K562 (cell line): ENCODE data around the gene RBM22. TPM values are rescaled to one million over a fixed set of nuclear protein-coding genes. Genes with fewer than 3 reads are reported as not detected.
A peak's percentile ranks its signal among the peaks of the same experiment; 100 is the strongest.

Experiments
- CC2D1A ChIP-seq: fragments of 450-650 bp; IDR thresholded peaks from 2 replicates; pipeline ENCODE4 v1.6.1; 2017; ENCODE audit warnings: mild to moderate bottlenecking
- DPF2 ChIP-seq: fragments of 450-650 bp; IDR thresholded peaks from 2 replicates; pipeline ENCODE4 v1.6.1; 2016
- HDAC2 ChIP-seq: fragments of 450-650 bp; IDR thresholded peaks from 2 replicates; pipeline ENCODE4 v1.6.1; 2016; ENCODE audit warnings: mild to moderate bottlenecking
- HOXB6 ChIP-seq: fragments of 250-450 bp; sonication (Bioruptor Pico); IDR thresholded peaks from 2 replicates; pipeline ENCODE4 v1.5.1; 2022; ENCODE audit warnings: mild to moderate bottlenecking, borderline replicate concordance
- KLF6 ChIP-seq: fragments of 250-450 bp; sonication (Bioruptor Pico); IDR thresholded peaks from 2 replicates; pipeline ENCODE4 v1.4.0; 2020; ENCODE audit warnings: mild to moderate bottlenecking, moderate library complexity, borderline replicate concordance
- MEF2D ChIP-seq: conservative IDR thresholded peaks from 2 replicates; pipeline ENCODE4 v1.6.1; 2016; ENCODE audit warnings: low read depth, missing genetic modification characterization, missing compliant biosample characterization
- PHF21A ChIP-seq: fragments of 450-650 bp; IDR thresholded peaks from 2 replicates; pipeline ENCODE4 v1.6.1; 2017; ENCODE audit warnings: low read depth, borderline replicate concordance
- RAD21 ChIP-seq, 2 experiments: fragments of 250-450 bp in 1 of 2; fragments of 450-650 bp in 1 of 2; sonication (Bioruptor Pico) in 1 of 2; formaldehyde crosslinking in 1 of 2; IDR thresholded peaks in 1 of 2; conservative IDR thresholded peaks in 1 of 2; 2 replicates each; pipeline versions ENCODE4 v1.4.0 to v1.8.0; 2020 to 2022; ENCODE audit warnings: mild to moderate bottlenecking in 2 of 2, moderate library complexity in 1 of 2
- RFX1 ChIP-seq: fragments of 450-650 bp; IDR thresholded peaks from 2 replicates; pipeline ENCODE4 v1.6.1; 2016; ENCODE audit warnings: mild to moderate bottlenecking, moderate library complexity
- YY1 ChIP-seq, 3 experiments: IDR thresholded peaks; 2 replicates each; pipeline ENCODE4 v1.6.1; 2011; ENCODE audit warnings: low read length in 2 of 3, mild to moderate bottlenecking in 2 of 3, moderate library complexity in 2 of 3, borderline replicate concordance in 1 of 3, control low read depth in 1 of 3, low read depth in 1 of 3; ENCODE audit not compliant: insufficient read depth in 3 of 3, insufficient replicate concordance in 2 of 3, control insufficient read depth in 1 of 3, insufficient read length in 1 of 3; ENCODE audit errors: extremely low read depth in 1 of 3
- ZKSCAN1 ChIP-seq: fragments of 150-350 bp; IDR thresholded peaks from 2 replicates; pipeline ENCODE4 v1.6.1; 2016; ENCODE audit warnings: low read depth, low read length
- ZMIZ1 ChIP-seq, 2 experiments: fragments of 150-350 bp in 1 of 2; IDR thresholded peaks; 2 replicates each; pipeline ENCODE4 v1.6.1; 2012 to 2016; ENCODE audit warnings: low read depth in 2 of 2, low read length in 2 of 2, mild to moderate bottlenecking in 1 of 2, moderate library complexity in 1 of 2
- polyA plus RNA-seq, 8 experiments: library from polyadenylated mRNA; depleted of rRNA in 4 of 8; stranded (reverse) in 5 of 8; unstranded in 3 of 8; fragments of >200 nt; fragmentation: Nextera tagmentation in 2 of 8; fragmentation: Illumina TruSeq in 1 of 8; extraction: Ambion mirVana in 2 of 8; extraction: Trizol in 1 of 8; gene quantifications; 2 replicates each; pipeline versions ENCODE4 v1.2.1 to v1.2.3, GENCODE V29; 2011 to 2014; ENCODE audit warnings: inconsistent platforms in 1 of 8, missing spikeins in 1 of 8
- total RNA-seq, 7 experiments: library from RNA; depleted of rRNA in 6 of 7; stranded (reverse); fragments of >200 nt in 6 of 7; fragmentation: Illumina TruSeq in 2 of 7; extraction: Trizol in 2 of 7; gene quantifications; 2 replicates each; pipeline versions ENCODE4 v1.2.1 to v1.2.3, GENCODE V29; 2011 to 2021; ENCODE audit warnings: low replicate concordance in 1 of 7
- TF ChIP-seq, protein P1 (sequence below): fragments of 450-650 bp; IDR thresholded peaks from 2 replicates; pipeline ENCODE4 v1.6.1; 2016
- TF ChIP-seq, protein P2 (sequence below), 3 experiments: fragments of 200-800 bp in 1 of 3; sonication (Bioruptor generic) in 1 of 3; sonication (generic) in 1 of 3; formaldehyde crosslinking in 1 of 3; IDR thresholded peaks; 2 replicates each; pipeline versions ENCODE4 v1.6.1 to v1.8.0; 2016 to 2022; ENCODE audit warnings: mild to moderate bottlenecking in 2 of 3, missing compliant biosample characterization in 2 of 3, missing genetic modification characterization in 2 of 3, missing genetic modification reagents in 1 of 3
- TF ChIP-seq, protein P3 (sequence below): fragments of 250-450 bp; sonication (Bioruptor Pico); IDR thresholded peaks from 2 replicates; pipeline ENCODE4 v1.5.0; 2021; ENCODE audit warnings: mild to moderate bottlenecking, borderline replicate concordance

RBM22 gene
- total and polyA plus RNA-seq, 9 of the 15 experiments (the other 6 are each of a cell fraction or from before 2014, with no cell fraction given): 31.3 to 82.2 (median 44.8) TPM

DNA sequence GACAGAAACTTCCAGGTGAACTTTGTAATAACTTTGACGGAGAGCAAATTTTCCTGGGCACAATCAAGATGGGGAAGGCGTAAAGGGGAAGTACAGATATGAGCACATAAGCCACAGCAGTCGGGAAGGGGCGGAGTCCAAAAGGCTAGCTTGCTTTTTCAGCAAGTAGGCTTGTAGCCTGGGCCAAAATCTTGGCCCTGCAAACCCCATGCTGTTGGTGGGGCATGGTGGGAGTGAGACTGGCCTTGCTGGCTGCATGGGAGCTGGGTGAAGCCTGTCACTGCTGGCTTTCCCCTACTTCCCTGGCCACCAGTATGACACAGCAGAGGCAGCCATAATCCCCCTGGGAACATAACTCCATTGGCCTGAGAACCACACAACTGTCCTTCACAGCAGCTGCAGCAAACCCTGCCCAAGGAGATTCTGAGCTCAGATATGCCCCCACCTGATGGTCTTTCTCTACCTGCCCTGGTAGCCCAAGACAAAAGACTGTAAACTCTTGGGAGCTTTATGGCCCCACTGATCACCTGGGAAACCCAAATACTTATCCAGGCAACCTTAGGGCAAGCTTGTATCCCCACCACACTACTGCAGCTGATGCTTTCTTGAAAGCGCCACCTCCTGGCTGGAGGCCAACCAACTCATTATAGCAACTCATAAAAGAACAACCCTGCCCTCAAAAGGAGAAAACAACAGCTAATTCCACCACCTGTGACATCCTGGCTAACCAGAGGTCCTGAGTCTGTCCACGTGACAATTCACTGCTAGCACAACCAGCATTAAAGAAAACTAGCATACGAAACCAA lies 33.9 kb upstream of the RBM22 start (continued):
- TF ChIP-seq ZMIZ1 (IDR thresholded peaks at IDR 0.05; ENCODE audit: low read depth in 2 of 2, low read length in 2 of 2) (no peak), YY1 (IDR thresholded peaks at IDR 0.05; ENCODE audit: borderline replicate concordance in 1 of 3, control insufficient read depth in 1 of 3, extremely low read depth in 1 of 3, insufficient read depth in 3 of 3, insufficient read length in 1 of 3, insufficient replicate concordance in 2 of 3, low read depth in 1 of 3, low read length in 2 of 3) (peak in 2 of 3 experiments; percentile 39 to 53), PHF21A (no peak), HDAC2 (0 out of 2 replicates have a peak, but pooled peaks have one; percentile 19), DPF2 (peak; percentile 28; the same call in 1 of the 2 replicates), KLF6 (CRISPR knock-in tag) (peak; percentile 10; the same call in 1 of the 2 replicates), CC2D1A (0 out of 2 replicates have a peak, but pooled peaks have one; percentile 55), ZKSCAN1 (no peak), HOXB6 (CRISPR knock-in tag) (no peak), RAD21 (CRISPR knock-in tag; conservative IDR thresholded peaks at IDR 0.05 in 1 of 2, IDR thresholded peaks at IDR 0.05 in 1 of 2) (0 out of 4 replicates have a peak, but pooled peaks of 1 of the 2 experiments have one; percentile 3), MEF2D (tag) (0 out of 2 replicates have a peak, but pooled peaks have one; percentile 45), RFX1 (0 out of 2 replicates have a peak, but pooled peaks have one; percentile 11)
- TF ChIP-seq, protein P1, sequence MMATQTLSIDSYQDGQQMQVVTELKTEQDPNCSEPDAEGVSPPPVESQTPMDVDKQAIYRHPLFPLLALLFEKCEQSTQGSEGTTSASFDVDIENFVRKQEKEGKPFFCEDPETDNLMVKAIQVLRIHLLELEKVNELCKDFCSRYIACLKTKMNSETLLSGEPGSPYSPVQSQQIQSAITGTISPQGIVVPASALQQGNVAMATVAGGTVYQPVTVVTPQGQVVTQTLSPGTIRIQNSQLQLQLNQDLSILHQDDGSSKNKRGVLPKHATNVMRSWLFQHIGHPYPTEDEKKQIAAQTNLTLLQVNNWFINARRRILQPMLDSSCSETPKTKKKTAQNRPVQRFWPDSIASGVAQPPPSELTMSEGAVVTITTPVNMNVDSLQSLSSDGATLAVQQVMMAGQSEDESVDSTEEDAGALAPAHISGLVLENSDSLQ: 0 out of 2 replicates have a peak, but pooled peaks have one; percentile 11
- TF ChIP-seq, protein P2, sequence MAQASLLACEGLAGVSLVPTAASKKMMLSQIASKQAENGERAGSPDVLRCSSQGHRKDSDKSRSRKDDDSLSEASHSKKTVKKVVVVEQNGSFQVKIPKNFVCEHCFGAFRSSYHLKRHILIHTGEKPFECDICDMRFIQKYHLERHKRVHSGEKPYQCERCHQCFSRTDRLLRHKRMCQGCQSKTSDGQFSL (CRISPR knock-in tag; IDR thresholded peaks at IDR 0.05): no peak
- TF ChIP-seq, protein P2 (tag; IDR thresholded peaks at IDR 0.05): no peak
- TF ChIP-seq, protein P3, sequence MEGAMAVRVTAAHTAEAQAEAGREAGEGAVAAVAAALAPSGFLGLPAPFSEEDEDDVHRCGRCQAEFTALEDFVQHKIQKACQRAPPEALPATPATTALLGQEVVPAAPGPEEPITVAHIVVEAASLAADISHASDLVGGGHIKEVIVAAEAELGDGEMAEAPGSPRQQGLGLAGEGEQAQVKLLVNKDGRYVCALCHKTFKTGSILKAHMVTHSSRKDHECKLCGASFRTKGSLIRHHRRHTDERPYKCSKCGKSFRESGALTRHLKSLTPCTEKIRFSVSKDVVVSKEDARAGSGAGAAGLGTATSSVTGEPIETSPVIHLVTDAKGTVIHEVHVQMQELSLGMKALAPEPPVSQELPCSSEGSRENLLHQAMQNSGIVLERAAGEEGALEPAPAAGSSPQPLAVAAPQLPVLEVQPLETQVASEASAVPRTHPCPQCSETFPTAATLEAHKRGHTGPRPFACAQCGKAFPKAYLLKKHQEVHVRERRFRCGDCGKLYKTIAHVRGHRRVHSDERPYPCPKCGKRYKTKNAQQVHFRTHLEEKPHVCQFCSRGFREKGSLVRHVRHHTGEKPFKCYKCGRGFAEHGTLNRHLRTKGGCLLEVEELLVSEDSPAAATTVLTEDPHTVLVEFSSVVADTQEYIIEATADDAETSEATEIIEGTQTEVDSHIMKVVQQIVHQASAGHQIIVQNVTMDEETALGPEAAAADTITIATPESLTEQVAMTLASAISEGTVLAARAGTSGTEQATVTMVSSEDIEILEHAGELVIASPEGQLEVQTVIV (CRISPR knock-in tag): no peak
